K562 (cell line): ENCODE measurements around the gene ST6GALNAC1. TPM values are rescaled to one million over a fixed set of nuclear protein-coding genes. Genes with fewer than 3 reads are reported as not detected.

Source experiments
- ARID2 ChIP-seq: fragments of 450-650 bp; IDR thresholded peaks from 2 replicates; pipeline ENCODE4 v1.6.1; 2017; ENCODE audit warnings: antibody characterized with exemption, mild to moderate bottlenecking
- CTCF ChIP-seq, 3 experiments: IDR thresholded peaks in 2 of 3; conservative IDR thresholded peaks in 1 of 3; 2 replicates each; pipeline ENCODE4 v1.5.1; 2011 to 2012; ENCODE audit warnings: low read length in 3 of 3, mild to moderate bottlenecking in 3 of 3, control low read depth in 2 of 3, improper control_type of control experiment in 1 of 3, inconsistent platforms in 1 of 3, low read depth in 1 of 3, mixed read lengths in 1 of 3, moderate library complexity in 1 of 3; ENCODE audit not compliant: insufficient read depth in 2 of 3
- MCM3 ChIP-seq: fragments of 450-650 bp; IDR thresholded peaks from 2 replicates; pipeline ENCODE4 v1.6.1; 2016
- RB1 ChIP-seq: fragments of 450-650 bp; IDR thresholded peaks from 2 replicates; pipeline ENCODE4 v1.6.1; 2017; ENCODE audit warnings: low read depth, mild to moderate bottlenecking
- RHOXF2B ChIP-seq: fragments of 250-450 bp; sonication (Bioruptor Pico); conservative IDR thresholded peaks from 2 replicates; pipeline ENCODE4 v1.5.1; 2021
- SMAD2 ChIP-seq: fragments of 150-350 bp; IDR thresholded peaks from 2 replicates; pipeline ENCODE4 v1.6.1; 2014; ENCODE audit warnings: low read depth, mild to moderate bottlenecking, low read length
- TGIF2 ChIP-seq: sonication (generic); formaldehyde crosslinking; IDR thresholded peaks from 2 replicates; pipeline ENCODE4 v1.8.1; 2022; ENCODE audit warnings: mild to moderate bottlenecking, missing genetic modification reagents, moderate library complexity
- THAP7 ChIP-seq: fragments of 250-450 bp; sonication (Bioruptor Pico); IDR thresholded peaks from 2 replicates; pipeline ENCODE4 v1.5.0; 2021
- ZBTB7A ChIP-seq: IDR thresholded peaks from 2 replicates; pipeline ENCODE4 v1.6.1; 2011; ENCODE audit warnings: low read depth, mild to moderate bottlenecking, low read length, moderate library complexity, borderline replicate concordance; ENCODE audit not compliant: control insufficient read depth
- ZBTB8A ChIP-seq: fragments of 450-650 bp; IDR thresholded peaks from 2 replicates; pipeline ENCODE4 v1.6.1; 2018; ENCODE audit warnings: mild to moderate bottlenecking, moderate library complexity; ENCODE audit not compliant: partially characterized antibody
- ZNF184 ChIP-seq: sonication (generic); formaldehyde crosslinking; IDR thresholded peaks from 2 replicates; pipeline ENCODE4 v1.5.0; 2020; ENCODE audit warnings: missing genetic modification reagents
- polyA plus RNA-seq, 8 experiments: library from polyadenylated mRNA; depleted of rRNA in 4 of 8; stranded (reverse) in 5 of 8; unstranded in 3 of 8; fragments of >200 nt; fragmentation: Nextera tagmentation in 2 of 8; fragmentation: Illumina TruSeq in 1 of 8; extraction: Ambion mirVana in 2 of 8; extraction: Trizol in 1 of 8; gene quantifications; 2 replicates each; pipeline versions ENCODE4 v1.2.1 to v1.2.3, GENCODE V29; 2011 to 2014; ENCODE audit warnings: inconsistent platforms in 1 of 8, missing spikeins in 1 of 8
- total RNA-seq, 7 experiments: library from RNA; depleted of rRNA in 6 of 7; stranded (reverse); fragments of >200 nt in 6 of 7; fragmentation: Illumina TruSeq in 2 of 7; extraction: Trizol in 2 of 7; gene quantifications; 2 replicates each; pipeline versions ENCODE4 v1.2.1 to v1.2.3, GENCODE V29; 2011 to 2021; ENCODE audit warnings: low replicate concordance in 1 of 7

The ST6GALNAC1 gene
- total and polyA plus RNA-seq, 9 of the 15 experiments (the other 6 are each of a cell fraction or from before 2014, with no cell fraction given), result 20.6 to 68.4 (median 50.5) TPM

DNA sequence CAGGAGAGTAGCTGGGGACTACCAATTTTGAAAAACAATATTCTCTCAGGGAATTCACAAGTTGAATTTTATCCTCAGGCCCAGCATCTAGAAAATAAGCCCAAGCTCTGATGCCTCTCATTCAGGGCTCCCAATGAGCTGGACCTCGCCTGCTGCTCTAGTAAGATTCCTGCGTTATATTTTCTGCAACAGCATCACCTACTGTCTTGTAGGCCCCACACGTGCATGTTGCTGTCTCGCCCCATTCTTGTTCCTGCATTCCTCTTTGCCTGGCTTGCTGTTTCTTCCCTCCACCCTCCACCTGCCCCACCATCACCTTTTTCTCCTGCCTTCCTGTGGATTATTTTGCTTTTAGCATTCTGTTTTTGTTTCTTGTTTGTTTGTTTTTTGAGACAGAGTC lies 49.6 kb downstream of the ST6GALNAC1 start (continued):
- TF ChIP-seq THAP7, result no peak
- TF ChIP-seq TGIF2 (CRISPR knock-in tag), result no peak
- no peak for TF ChIP-seq ZNF184 (CRISPR knock-in tag)
- no peak for TF ChIP-seq SMAD2
- TF ChIP-seq ARID2, result no peak
- no peak for TF ChIP-seq ZBTB8A
- no peak for TF ChIP-seq RHOXF2B (CRISPR knock-in tag)
- TF ChIP-seq ZBTB7A, result no peak
- TF ChIP-seq MCM3, result no peak
- peak; percentile 14 to 40 (median 26); a peak in 3 of 6 replicates for TF ChIP-seq CTCF (IDR thresholded peaks at IDR 0.05 in 2 of 3, conservative IDR thresholded peaks at IDR 0.05 in 1 of 3; ENCODE audit: insufficient read depth in 2 of 3, low read depth in 1 of 3, low read length in 3 of 3)
- no peak for TF ChIP-seq RB1
